Hepatocyte (in vitro differentiated cells): ENCODE results near the gene CCDC73.

Source experiments
- EZH2 ChIP-seq: fragments of 200-600 bp; sonication (generic); IDR thresholded peaks from 2 replicates; pipeline ENCODE4 v1.6.1; 2016; ENCODE audit warnings: antibody characterized with exemption, mild to moderate bottlenecking, borderline replicate concordance
- TF ChIP-seq, protein P1 (sequence below): fragments of 200-600 bp; sonication (generic); IDR thresholded peaks from 2 replicates; pipeline ENCODE4 v1.5.1; 2016; ENCODE audit warnings: antibody characterized with exemption, mild to moderate bottlenecking; ENCODE audit not compliant: poor library complexity

- TF ChIP-seq, protein P1, sequence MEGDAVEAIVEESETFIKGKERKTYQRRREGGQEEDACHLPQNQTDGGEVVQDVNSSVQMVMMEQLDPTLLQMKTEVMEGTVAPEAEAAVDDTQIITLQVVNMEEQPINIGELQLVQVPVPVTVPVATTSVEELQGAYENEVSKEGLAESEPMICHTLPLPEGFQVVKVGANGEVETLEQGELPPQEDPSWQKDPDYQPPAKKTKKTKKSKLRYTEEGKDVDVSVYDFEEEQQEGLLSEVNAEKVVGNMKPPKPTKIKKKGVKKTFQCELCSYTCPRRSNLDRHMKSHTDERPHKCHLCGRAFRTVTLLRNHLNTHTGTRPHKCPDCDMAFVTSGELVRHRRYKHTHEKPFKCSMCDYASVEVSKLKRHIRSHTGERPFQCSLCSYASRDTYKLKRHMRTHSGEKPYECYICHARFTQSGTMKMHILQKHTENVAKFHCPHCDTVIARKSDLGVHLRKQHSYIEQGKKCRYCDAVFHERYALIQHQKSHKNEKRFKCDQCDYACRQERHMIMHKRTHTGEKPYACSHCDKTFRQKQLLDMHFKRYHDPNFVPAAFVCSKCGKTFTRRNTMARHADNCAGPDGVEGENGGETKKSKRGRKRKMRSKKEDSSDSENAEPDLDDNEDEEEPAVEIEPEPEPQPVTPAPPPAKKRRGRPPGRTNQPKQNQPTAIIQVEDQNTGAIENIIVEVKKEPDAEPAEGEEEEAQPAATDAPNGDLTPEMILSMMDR, result no peak
- TF ChIP-seq EZH2, result no peak
Observed at GRCh38 chr11:32774081-32774480, 20.4 kb downstream of the CCDC73 start.
